ENCODE results near the gene ZBTB24. TPM values are rescaled to one million over a fixed set of nuclear protein-coding genes. Genes with fewer than 3 reads are reported as not detected.

ZBTB24 gene
- total RNA-seq, 4 donors from 2014 or later: 6.5 to 9.6 (median 8.0) TPM

- Histone ChIP-seq H3K4me1 (peaks cover 0 to 7% (median 0%) of the 10 kb centered on the region in 4 donors), H3K36me3 (no peaks in the 10 kb centered on the region), H3K9me3 (no peaks in the 10 kb centered on the region), H3K4me3 (no peak overlapping the region), H3K27me3 (no peaks in the 10 kb centered on the region), H3K27ac (no peak overlapping the region)
- DNase-seq (ENCODE audit: low spot score in 2 of 2): no peak
- no peak for TF ChIP-seq POLR2A (IDR thresholded peaks at IDR 0.05)
- TF ChIP-seq, protein P1, sequence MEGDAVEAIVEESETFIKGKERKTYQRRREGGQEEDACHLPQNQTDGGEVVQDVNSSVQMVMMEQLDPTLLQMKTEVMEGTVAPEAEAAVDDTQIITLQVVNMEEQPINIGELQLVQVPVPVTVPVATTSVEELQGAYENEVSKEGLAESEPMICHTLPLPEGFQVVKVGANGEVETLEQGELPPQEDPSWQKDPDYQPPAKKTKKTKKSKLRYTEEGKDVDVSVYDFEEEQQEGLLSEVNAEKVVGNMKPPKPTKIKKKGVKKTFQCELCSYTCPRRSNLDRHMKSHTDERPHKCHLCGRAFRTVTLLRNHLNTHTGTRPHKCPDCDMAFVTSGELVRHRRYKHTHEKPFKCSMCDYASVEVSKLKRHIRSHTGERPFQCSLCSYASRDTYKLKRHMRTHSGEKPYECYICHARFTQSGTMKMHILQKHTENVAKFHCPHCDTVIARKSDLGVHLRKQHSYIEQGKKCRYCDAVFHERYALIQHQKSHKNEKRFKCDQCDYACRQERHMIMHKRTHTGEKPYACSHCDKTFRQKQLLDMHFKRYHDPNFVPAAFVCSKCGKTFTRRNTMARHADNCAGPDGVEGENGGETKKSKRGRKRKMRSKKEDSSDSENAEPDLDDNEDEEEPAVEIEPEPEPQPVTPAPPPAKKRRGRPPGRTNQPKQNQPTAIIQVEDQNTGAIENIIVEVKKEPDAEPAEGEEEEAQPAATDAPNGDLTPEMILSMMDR (IDR thresholded peaks at IDR 0.05): no peak
- no peak for TF ChIP-seq EP300 (IDR thresholded peaks at IDR 0.05)
- WGBS, 2 donors: 73 to 74% methylated on average over 4 of the region's 4 CpGs
Measured at GRCh38 chr6:109498052-109498451, 15.0 kb upstream of the ZBTB24 start.

GRCh38 chr6:109496036-109496772, 13.2 kb upstream of the ZBTB24 start:
- DNase-seq (ENCODE audit: low spot score in 2 of 2): no peak
- H3K36me3 ChIP-seq: no peaks in the 10 kb centered on the region
- H3K27ac ChIP-seq: peak overlapping the region in 2 of 4 donors; percentile 8 to 42
- H3K27me3 ChIP-seq: no peaks in the 10 kb centered on the region
- peaks cover 0 to 10% (median 0%) of the 10 kb centered on the region in 4 donors for H3K4me1 ChIP-seq
- 64 to 65% methylated on average over 9 of the region's 9 CpGs for WGBS, 2 donors
- H3K4me3 ChIP-seq: no peak overlapping the region
- no peaks in the 10 kb centered on the region for H3K9me3 ChIP-seq
- TF ChIP-seq, protein P1 (IDR thresholded peaks at IDR 0.05): no peak
- TF ChIP-seq EP300 (IDR thresholded peaks at IDR 0.05) (no peak), POLR2A (IDR thresholded peaks at IDR 0.05) (no peak)

DNA sequence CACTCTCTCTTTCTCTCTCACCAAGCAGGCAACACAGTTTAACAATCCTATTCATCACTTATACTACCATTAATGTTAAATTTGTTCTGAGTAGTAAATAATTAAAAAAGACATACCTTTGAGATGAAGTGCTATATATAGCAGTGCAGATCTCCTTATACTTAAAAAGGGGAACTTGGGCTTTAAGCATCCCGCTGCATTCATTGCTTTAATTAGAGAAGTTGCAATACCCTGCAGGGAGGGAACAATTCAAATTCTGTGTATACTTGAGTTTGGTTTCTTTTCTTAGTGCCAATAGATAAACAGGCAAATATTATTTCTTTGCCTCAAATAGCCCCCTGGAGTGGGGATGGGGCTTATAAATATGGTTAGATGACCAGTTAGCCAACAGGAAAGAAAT, 10.8 kb upstream of the ZBTB24 start:
- no peak for TF ChIP-seq EP300 (IDR thresholded peaks at IDR 0.05)
- TF ChIP-seq POLR2A (IDR thresholded peaks at IDR 0.05): no peak
- TF ChIP-seq, protein P1 (IDR thresholded peaks at IDR 0.05): no peak

DNA sequence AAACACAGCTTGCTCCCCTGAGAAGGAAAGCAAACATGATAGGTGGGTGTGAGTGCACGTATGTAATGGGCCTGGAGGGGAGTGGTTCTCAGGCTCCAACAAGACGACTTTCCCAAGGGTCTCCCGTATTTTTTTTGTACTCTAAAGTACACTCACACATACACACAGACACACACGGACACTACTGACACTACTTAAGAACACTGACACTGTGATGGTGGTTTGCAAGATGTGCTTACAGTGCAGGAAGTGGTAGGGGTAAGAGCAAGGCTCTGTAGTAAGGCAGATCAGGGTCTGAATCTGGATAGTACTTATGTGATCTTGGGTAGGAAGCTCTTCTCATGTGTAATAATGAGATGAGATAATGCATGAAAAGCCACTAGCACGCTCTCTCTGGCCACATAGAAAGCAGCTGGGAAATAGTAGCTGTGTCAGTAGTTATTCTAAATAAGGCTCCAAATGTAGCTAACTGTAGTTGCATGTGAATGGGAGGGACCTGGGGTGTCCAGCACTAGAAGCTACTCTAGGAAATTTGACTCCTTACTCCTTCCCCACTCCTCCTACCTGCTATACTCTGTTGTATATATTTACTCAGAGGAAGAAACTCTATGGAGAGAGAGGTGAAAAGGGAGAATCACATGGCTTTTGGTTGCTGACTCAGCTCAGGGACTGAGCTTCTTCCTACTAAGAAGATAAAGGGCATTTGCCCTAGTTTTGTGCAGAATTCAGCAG, 8.4 kb upstream of the ZBTB24 start:
- Histone ChIP-seq H3K9me3 (no peaks in the 10 kb centered on the region), H3K4me3 (no peak overlapping the region), H3K36me3 (no peaks in the 10 kb centered on the region), H3K27ac (peak overlapping the region in 2 of 4 donors; percentile 14 to 16), H3K4me1 (peaks cover 0 to 9% (median 0%) of the 10 kb centered on the region in 4 donors), H3K27me3 (no peaks in the 10 kb centered on the region)
- no peak for DNase-seq (ENCODE audit: low spot score in 2 of 2)
- 42 to 48% methylated on average over 5 of the region's 5 CpGs for WGBS, 2 donors
- no peak for TF ChIP-seq EP300 (IDR thresholded peaks at IDR 0.05)
- TF ChIP-seq POLR2A (IDR thresholded peaks at IDR 0.05): no peak
- TF ChIP-seq, protein P1 (IDR thresholded peaks at IDR 0.05): no peak

More for the DNA sequence above, 10.8 kb upstream of the ZBTB24 start:
- 84 to 86% methylated on average over 1 of the region's 1 CpG for WGBS, 2 donors
- Histone ChIP-seq H3K9me3 (no peaks in the 10 kb centered on the region), H3K4me1 (peaks cover 0 to 10% (median 0%) of the 10 kb centered on the region in 4 donors), H3K36me3 (no peaks in the 10 kb centered on the region), H3K27ac (no peak overlapping the region), H3K4me3 (no peak overlapping the region), H3K27me3 (no peaks in the 10 kb centered on the region)
- no peak for DNase-seq (ENCODE audit: low spot score in 2 of 2)

DNA sequence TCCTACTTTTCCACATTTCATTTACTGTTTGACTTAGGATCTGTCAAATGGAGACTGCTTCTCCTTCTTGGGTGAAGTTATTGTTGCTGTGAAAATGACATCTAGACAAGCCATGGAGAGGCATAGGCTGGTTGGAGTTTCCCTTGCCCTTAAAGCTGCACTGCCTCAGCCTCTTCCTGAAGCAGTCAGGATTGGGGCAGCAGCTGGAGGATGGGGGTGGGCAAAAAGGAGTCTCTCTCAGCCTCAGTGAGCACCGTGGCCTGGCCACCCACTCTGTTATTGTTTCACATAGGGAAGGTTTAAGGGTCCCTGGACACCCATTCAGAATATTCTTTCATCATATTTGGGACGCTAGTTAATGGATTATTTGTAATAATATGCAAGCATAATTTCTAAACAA, 7.7 kb upstream of the ZBTB24 start:
- 28 to 37% methylated on average over 2 of the region's 2 CpGs for WGBS, 2 donors
- no peak for DNase-seq (ENCODE audit: low spot score in 2 of 2)
- H3K36me3 ChIP-seq: no peaks in the 10 kb centered on the region
- TF ChIP-seq, protein P1 (IDR thresholded peaks at IDR 0.05): no peak
- no peak for TF ChIP-seq POLR2A (IDR thresholded peaks at IDR 0.05)
- TF ChIP-seq EP300 (IDR thresholded peaks at IDR 0.05): no peak
- no peak overlapping the region for H3K4me3 ChIP-seq
- H3K9me3 ChIP-seq: no peaks in the 10 kb centered on the region
- no peaks in the 10 kb centered on the region for H3K27me3 ChIP-seq
- H3K27ac ChIP-seq: peak overlapping the region in 1 of 4 donors; percentile 16
- peaks cover 0 to 3% (median 0%) of the 10 kb centered on the region in 4 donors for H3K4me1 ChIP-seq
